Measurements from ENCODE around the gene MRPL54.

DNA sequence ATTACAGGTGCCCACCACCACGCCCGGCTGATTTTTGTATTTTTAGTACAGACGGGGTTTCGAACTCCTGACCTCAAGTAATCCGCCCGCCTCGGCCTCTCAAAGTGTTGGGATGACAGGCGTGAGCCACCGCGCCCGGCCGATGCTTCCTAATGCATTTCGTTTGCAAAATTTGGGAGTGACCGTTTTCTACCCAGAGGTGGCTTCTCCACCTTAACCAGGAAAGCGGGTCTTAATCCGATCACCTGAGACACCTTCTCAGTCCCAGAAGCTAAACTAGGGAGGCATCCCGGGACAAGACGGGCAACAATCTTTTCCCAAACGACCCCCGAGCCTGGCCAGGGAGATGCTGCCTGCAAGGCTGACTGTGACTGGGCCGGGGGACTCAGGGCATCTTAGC lies 38.5 kb downstream of the MRPL54 start:
- TF ChIP-seq, protein P1, sequence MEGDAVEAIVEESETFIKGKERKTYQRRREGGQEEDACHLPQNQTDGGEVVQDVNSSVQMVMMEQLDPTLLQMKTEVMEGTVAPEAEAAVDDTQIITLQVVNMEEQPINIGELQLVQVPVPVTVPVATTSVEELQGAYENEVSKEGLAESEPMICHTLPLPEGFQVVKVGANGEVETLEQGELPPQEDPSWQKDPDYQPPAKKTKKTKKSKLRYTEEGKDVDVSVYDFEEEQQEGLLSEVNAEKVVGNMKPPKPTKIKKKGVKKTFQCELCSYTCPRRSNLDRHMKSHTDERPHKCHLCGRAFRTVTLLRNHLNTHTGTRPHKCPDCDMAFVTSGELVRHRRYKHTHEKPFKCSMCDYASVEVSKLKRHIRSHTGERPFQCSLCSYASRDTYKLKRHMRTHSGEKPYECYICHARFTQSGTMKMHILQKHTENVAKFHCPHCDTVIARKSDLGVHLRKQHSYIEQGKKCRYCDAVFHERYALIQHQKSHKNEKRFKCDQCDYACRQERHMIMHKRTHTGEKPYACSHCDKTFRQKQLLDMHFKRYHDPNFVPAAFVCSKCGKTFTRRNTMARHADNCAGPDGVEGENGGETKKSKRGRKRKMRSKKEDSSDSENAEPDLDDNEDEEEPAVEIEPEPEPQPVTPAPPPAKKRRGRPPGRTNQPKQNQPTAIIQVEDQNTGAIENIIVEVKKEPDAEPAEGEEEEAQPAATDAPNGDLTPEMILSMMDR (conservative IDR thresholded peaks at IDR 0.05 in 1 of 2, IDR thresholded peaks at IDR 0.05 in 1 of 2; ENCODE audit: extremely low read depth in 1 of 2, insufficient read depth in 1 of 2, low read depth in 1 of 2, low read length in 2 of 2), result no peak
- TF ChIP-seq EZH2 (IDR thresholded peaks at IDR 0.05; ENCODE audit: borderline replicate concordance, low read length), result no peak

All from mammary epithelial cell (primary cell).